Measurements from ENCODE around the gene MRPL52. TPM values are rescaled to one million over a fixed set of nuclear protein-coding genes. Genes with fewer than 3 reads are reported as not detected.

MRPL52 gene
- total and polyA plus RNA-seq, 2 of the 13 experiments (the other 11 are each of a cell fraction or from before 2014, with no cell fraction given), result 118 to 329 TPM

DNA sequence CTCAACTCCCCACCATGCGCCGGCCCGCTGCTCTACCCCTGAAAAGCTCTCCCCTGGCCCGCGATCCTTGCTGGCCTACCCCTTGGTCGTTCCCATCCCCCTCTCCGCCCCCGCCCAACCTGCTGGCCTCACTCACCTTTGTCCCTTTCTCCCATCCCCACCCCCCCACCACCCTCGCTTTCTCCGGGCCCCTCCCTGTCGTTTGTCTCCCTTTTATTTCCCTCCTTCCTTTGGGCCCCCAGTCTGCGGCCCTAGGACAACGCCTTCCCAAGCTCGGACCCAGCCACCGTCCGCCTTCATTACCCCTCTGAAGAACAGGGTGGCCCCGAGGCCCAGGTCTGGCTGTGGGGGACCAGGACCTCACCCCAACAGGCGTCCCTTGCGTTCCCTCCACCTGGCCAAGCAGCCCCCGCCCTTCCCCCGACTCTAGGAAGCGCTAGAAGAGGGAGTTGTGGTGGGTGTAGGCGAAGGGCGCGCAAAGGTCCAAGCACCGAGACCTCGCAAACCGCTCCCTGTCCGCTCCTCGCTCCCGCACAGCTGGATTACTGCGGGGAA lies 7.6 kb upstream of the MRPL52 start (continued):
- TF ChIP-seq HNRNPK (IDR thresholded peaks at IDR 0.05; ENCODE audit: low read depth, low read length, poor library complexity, severe bottlenecking) (peak; percentile 32), MXD1 (CRISPR knock-in tag; IDR thresholded peaks at IDR 0.05) (0 out of 2 replicates have a peak, but pooled peaks have one; percentile 35), NR2F2 (IDR thresholded peaks at IDR 0.05; ENCODE audit: borderline replicate concordance, low read depth) (no peak), TBP (CRISPR knock-in tag; IDR thresholded peaks at IDR 0.05) (no peak), XBP1 (CRISPR knock-in tag; IDR thresholded peaks at IDR 0.05) (no peak), ARNT2 (CRISPR knock-in tag; IDR thresholded peaks at IDR 0.05; ENCODE audit: low read depth) (no peak), PPARG (CRISPR knock-in tag; conservative IDR thresholded peaks at IDR 0.05) (no peak), ZBTB44 (CRISPR knock-in tag; IDR thresholded peaks at IDR 0.05) (no peak), CC2D1A (CRISPR knock-in tag; IDR thresholded peaks at IDR 0.05) (no peak), ZNF550 (CRISPR knock-in tag; IDR thresholded peaks at IDR 0.05; ENCODE audit: borderline replicate concordance) (0 out of 2 replicates have a peak, but pooled peaks have one; percentile 43), SMAD9 (CRISPR knock-in tag; IDR thresholded peaks at IDR 0.05) (0 out of 2 replicates have a peak, but pooled peaks have one; percentile 57), RBM39 (IDR thresholded peaks at IDR 0.05; ENCODE audit: low read depth, low read length, poor library complexity, severe bottlenecking) (peak; percentile 32), ZNF414 (CRISPR knock-in tag; IDR thresholded peaks at IDR 0.05) (0 out of 2 replicates have a peak, but pooled peaks have one; percentile 17), FOXA3 (CRISPR knock-in tag; IDR thresholded peaks at IDR 0.05) (no peak), SIN3B (IDR thresholded peaks at IDR 0.05; ENCODE audit: low read length) (no peak), ZFP90 (CRISPR knock-in tag; IDR thresholded peaks at IDR 0.05; ENCODE audit: borderline replicate concordance) (no peak)
- TF ChIP-seq, protein P1, sequence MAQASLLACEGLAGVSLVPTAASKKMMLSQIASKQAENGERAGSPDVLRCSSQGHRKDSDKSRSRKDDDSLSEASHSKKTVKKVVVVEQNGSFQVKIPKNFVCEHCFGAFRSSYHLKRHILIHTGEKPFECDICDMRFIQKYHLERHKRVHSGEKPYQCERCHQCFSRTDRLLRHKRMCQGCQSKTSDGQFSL (CRISPR knock-in tag; IDR thresholded peaks at IDR 0.05), result peak; percentile 45; the same call in 1 of the 2 replicates
- TF ChIP-seq, protein P2, sequence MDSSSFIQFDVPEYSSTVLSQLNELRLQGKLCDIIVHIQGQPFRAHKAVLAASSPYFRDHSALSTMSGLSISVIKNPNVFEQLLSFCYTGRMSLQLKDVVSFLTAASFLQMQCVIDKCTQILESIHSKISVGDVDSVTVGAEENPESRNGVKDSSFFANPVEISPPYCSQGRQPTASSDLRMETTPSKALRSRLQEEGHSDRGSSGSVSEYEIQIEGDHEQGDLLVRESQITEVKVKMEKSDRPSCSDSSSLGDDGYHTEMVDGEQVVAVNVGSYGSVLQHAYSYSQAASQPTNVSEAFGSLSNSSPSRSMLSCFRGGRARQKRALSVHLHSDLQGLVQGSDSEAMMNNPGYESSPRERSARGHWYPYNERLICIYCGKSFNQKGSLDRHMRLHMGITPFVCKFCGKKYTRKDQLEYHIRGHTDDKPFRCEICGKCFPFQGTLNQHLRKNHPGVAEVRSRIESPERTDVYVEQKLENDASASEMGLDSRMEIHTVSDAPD (CRISPR knock-in tag; IDR thresholded peaks at IDR 0.05), result 0 out of 2 replicates have a peak, but pooled peaks have one; percentile 11
- TF ChIP-seq, protein P3, sequence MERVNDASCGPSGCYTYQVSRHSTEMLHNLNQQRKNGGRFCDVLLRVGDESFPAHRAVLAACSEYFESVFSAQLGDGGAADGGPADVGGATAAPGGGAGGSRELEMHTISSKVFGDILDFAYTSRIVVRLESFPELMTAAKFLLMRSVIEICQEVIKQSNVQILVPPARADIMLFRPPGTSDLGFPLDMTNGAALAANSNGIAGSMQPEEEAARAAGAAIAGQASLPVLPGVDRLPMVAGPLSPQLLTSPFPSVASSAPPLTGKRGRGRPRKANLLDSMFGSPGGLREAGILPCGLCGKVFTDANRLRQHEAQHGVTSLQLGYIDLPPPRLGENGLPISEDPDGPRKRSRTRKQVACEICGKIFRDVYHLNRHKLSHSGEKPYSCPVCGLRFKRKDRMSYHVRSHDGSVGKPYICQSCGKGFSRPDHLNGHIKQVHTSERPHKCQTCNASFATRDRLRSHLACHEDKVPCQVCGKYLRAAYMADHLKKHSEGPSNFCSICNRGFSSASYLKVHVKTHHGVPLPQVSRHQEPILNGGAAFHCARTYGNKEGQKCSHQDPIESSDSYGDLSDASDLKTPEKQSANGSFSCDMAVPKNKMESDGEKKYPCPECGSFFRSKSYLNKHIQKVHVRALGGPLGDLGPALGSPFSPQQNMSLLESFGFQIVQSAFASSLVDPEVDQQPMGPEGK (CRISPR knock-in tag; IDR thresholded peaks at IDR 0.05), result no peak
- TF ChIP-seq, protein P4, sequence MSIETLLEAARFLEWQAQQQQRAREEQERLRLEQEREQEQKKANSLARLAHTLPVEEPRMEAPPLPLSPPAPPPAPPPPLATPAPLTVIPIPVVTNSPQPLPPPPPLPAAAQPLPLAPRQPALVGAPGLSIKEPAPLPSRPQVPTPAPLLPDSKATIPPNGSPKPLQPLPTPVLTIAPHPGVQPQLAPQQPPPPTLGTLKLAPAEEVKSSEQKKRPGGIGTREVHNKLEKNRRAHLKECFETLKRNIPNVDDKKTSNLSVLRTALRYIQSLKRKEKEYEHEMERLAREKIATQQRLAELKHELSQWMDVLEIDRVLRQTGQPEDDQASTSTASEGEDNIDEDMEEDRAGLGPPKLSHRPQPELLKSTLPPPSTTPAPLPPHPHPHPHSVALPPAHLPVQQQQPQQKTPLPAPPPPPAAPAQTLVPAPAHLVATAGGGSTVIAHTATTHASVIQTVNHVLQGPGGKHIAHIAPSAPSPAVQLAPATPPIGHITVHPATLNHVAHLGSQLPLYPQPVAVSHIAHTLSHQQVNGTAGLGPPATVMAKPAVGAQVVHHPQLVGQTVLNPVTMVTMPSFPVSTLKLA (IDR thresholded peaks at IDR 0.05), result no peak
- TF ChIP-seq, protein P5, sequence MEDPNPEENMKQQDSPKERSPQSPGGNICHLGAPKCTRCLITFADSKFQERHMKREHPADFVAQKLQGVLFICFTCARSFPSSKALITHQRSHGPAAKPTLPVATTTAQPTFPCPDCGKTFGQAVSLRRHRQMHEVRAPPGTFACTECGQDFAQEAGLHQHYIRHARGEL (CRISPR knock-in tag; IDR thresholded peaks at IDR 0.05), result 0 out of 2 replicates have a peak, but pooled peaks have one; percentile 12

Data from HepG2 (cell line).